HG03469 (cell line): ENCODE data around the gene SLC25A25.
"Not testable (repeated sequence)": the region's sequence is repeated elsewhere in the genome, so short reads cannot be mapped to it uniquely, and the experiment has no call there.

Experiments used
- ATAC-seq: cut with Tn5 transposase; IDR thresholded peaks from one replicate; pipeline ENCODE4 v1.9.1; 2021; ENCODE audit warnings: mild to moderate bottlenecking, moderate library complexity, moderate number of reproducible peaks; ENCODE audit not compliant: unreplicated experiment

SLC25A25 gene

GRCh38 chr9:128123451-128124080, 55.5 kb downstream of the SLC25A25 start:
- ATAC-seq: no peak

GRCh38 chr9:128124451-128124850, 56.4 kb downstream of the SLC25A25 start:
- no peak for ATAC-seq

- no peak for ATAC-seq
Observed at GRCh38 chr9:128124873-128125579, 57.0 kb downstream of the SLC25A25 start.

GRCh38 chr9:128125580-128126354, 57.7 kb downstream of the SLC25A25 start:
- ATAC-seq: no peak

GRCh38 chr9:128127568-128127989, 59.5 kb downstream of the SLC25A25 start, which contains the start of gene PTGES2:
TSS of gene PTGES2 (minus strand) at chr9:128127729. CDS start at chr9:128127717, 12 bp downstream.
- ATAC-seq: peak; percentile 29

GRCh38 chr9:128127990-128128835, 60.2 kb downstream of the SLC25A25 start:
- peak; percentile 39 for ATAC-seq

GRCh38 chr9:128128836-128129590, 61.0 kb downstream of the SLC25A25 start:
- no peak for ATAC-seq

- not testable (repeated sequence) for ATAC-seq
Observed at GRCh38 chr9:128129976-128130590, 62.1 kb downstream of the SLC25A25 start.

- not testable (repeated sequence) for ATAC-seq
Observed at GRCh38 chr9:128130651-128131050, 62.6 kb downstream of the SLC25A25 start.

- not testable (repeated sequence) for ATAC-seq
Observed at GRCh38 chr9:128131346-128131745, 63.3 kb downstream of the SLC25A25 start.

- not testable (repeated sequence) for ATAC-seq
Observed at GRCh38 chr9:128132139-128132538, 64.1 kb downstream of the SLC25A25 start.

GRCh38 chr9:128135561-128135960, 67.5 kb downstream of the SLC25A25 start:
- not testable (repeated sequence) for ATAC-seq

- ATAC-seq: no peak
Observed at GRCh38 chr9:128136816-128137793, 69.1 kb downstream of the SLC25A25 start.

GRCh38 chr9:128138001-128138400, 70.0 kb downstream of the SLC25A25 start:
- ATAC-seq: no peak

GRCh38 chr9:128139621-128140020, 71.6 kb downstream of the SLC25A25 start:
- ATAC-seq: no peak

- no peak for ATAC-seq
Observed at GRCh38 chr9:128141604-128142003, 73.6 kb downstream of the SLC25A25 start.

- no peak for ATAC-seq
Observed at GRCh38 chr9:128142061-128142460, 74.0 kb downstream of the SLC25A25 start.

GRCh38 chr9:128142596-128142995, 74.6 kb downstream of the SLC25A25 start:
- no peak for ATAC-seq
